Embryonic facial prominence (tissue), 1 donor: Measurements from ENCODE around the gene CEP41.
"Not testable (repeated sequence)": the region's sequence is repeated elsewhere in the genome, so short reads cannot be mapped to it uniquely, and the experiment has no call there.

Experiments
- DNase-seq: peaks from one replicate; pipeline ENCODE4 v3.0.0-alpha.2; 2016; ENCODE audit errors: extremely low spot score

CEP41 gene

GRCh38 chr7:130390486-130390885 lies 50.3 kb downstream of the CEP41 start:
- no peak for DNase-seq

- no peak for DNase-seq
These were observed 52.1 kb downstream of the CEP41 start for GRCh38 chr7:130388671-130389070.

GRCh38 chr7:130387628-130388403 lies 53.0 kb downstream of the CEP41 start:
- no peak for DNase-seq

GRCh38 chr7:130387306-130387627 lies 53.5 kb downstream of the CEP41 start:
- DNase-seq, result no peak

GRCh38 chr7:130386876-130387275 lies 53.9 kb downstream of the CEP41 start:
- DNase-seq, result no peak

- DNase-seq, result no peak
These were observed 55.2 kb downstream of the CEP41 start for GRCh38 chr7:130385600-130386066.

- DNase-seq, result no peak
These were observed 55.8 kb downstream of the CEP41 start for GRCh38 chr7:130384841-130385599.

GRCh38 chr7:130384371-130384801 lies 56.4 kb downstream of the CEP41 start:
- no peak for DNase-seq

- DNase-seq, result no peak
These were observed 57.4 kb downstream of the CEP41 start for GRCh38 chr7:130383187-130383980.

- DNase-seq, result no peak
These were observed 59.1 kb downstream of the CEP41 start for GRCh38 chr7:130381468-130382312.

- no peak for DNase-seq
These were observed 59.9 kb downstream of the CEP41 start for GRCh38 chr7:130380861-130381455.

GRCh38 chr7:130379921-130380860 lies 60.6 kb downstream of the CEP41 start, which contains the start of gene CPA1:
CPA1 (plus strand) TSS chr7:130380494; CDS start chr7:130380521, 27 bp downstream.
- no peak for DNase-seq

GRCh38 chr7:130379532-130379920 lies 61.3 kb downstream of the CEP41 start:
- no peak for DNase-seq

- no peak for DNase-seq
These were observed 61.8 kb downstream of the CEP41 start for GRCh38 chr7:130379019-130379418.

GRCh38 chr7:130377178-130377577 lies 63.6 kb downstream of the CEP41 start:
- no peak for DNase-seq

- not testable (repeated sequence) for DNase-seq
These were observed 64.4 kb downstream of the CEP41 start for GRCh38 chr7:130376461-130376860.

- no peak for DNase-seq
These were observed 66.3 kb downstream of the CEP41 start for GRCh38 chr7:130374507-130374906.

- DNase-seq, result no peak
These were observed 68.2 kb downstream of the CEP41 start for GRCh38 chr7:130372402-130373165.

- DNase-seq, result no peak
These were observed 69.8 kb downstream of the CEP41 start for GRCh38 chr7:130371046-130371445.
